Islet of Langerhans (tissue), 1 donor: ENCODE results near the gene CDKN2B-AS1.

Experiments
- FAIRE-seq: peaks from one replicate; lab custom pipeline; 2011; peaks lifted over from hg19 to GRCh38; lab: Jason Lieb, UNC

The CDKN2B-AS1 gene

DNA sequence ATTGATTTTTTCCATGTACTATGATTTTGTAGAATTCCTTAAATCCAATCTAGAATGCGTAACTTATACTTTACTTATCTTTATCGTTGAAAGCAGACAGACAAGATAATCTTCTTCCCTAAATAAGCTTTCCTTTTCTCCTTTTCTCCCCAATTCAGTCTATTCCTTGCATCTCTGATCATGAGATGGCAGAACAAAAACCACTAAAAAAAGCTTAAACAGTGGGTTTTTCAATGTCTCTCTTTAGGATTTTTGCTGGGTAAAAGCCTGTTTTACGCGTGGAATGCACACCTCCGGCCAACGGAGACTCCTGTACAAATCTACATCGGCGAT, 13.8 kb downstream of the CDKN2B-AS1 start:
- no peak for FAIRE-seq

DNA sequence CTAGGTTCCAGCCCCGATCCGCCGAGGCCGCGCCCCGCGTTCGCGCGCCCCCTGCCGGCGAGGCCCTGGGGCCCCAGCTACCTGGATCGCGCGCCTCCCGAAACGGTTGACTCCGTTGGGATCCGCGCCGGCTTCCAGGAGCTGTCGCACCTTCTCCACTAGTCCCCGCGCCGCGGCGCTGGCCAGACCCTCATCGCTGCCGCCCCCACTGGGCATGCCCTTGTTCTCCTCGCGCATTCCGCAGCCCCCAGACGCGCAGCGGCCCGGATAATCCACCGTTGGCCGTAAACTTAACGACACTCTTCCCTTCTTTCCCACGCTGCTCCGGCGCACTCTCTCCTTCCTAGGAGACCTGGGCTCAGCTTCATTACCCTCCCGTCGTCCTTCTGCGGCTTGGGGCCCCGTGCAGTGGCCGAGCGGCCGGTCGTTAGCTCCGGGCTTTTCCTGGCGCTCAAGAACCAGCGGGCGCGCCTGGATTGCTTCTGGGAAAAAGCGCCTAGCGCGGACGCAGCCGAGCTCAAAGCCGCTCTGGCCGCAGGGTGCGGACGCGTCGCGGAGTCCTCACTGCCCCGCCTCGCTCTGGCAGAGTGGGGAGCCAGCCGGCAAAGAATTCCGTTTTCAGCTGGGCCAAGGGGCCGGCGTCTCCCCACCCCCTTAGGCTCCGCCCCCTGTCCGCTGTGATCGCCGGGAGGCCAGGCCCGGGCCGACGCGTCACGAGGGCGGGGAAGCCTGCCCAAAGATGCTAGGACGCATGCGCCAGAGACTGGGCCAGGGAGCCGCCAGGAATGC, 14.3 kb downstream of the CDKN2B-AS1 start, which contains the start of gene CDKN2B:
CDKN2B (minus strand) TSS at position 589 of the 789 bp plus-strand sequence; CDS start at position 237, 352 bp downstream.
- no peak for FAIRE-seq

DNA sequence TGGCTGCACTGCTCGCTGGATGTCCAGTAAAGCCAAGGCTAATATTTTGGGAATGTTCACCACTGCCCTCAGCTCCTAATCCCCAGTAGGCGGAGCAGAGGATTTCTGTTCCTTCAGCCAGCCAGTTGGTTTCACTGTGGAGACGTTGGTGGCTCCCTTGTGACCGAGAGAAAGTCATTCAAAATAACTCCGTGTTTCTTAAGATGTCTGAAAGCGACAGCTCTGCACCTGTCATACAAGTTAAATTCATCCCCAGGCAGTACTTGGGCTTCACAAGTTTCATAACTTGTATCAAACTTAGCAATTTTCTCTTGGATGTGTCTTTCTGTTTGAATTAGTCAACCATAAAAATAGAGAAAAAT, 14.9 kb downstream of the CDKN2B-AS1 start:
- FAIRE-seq, result no peak

DNA sequence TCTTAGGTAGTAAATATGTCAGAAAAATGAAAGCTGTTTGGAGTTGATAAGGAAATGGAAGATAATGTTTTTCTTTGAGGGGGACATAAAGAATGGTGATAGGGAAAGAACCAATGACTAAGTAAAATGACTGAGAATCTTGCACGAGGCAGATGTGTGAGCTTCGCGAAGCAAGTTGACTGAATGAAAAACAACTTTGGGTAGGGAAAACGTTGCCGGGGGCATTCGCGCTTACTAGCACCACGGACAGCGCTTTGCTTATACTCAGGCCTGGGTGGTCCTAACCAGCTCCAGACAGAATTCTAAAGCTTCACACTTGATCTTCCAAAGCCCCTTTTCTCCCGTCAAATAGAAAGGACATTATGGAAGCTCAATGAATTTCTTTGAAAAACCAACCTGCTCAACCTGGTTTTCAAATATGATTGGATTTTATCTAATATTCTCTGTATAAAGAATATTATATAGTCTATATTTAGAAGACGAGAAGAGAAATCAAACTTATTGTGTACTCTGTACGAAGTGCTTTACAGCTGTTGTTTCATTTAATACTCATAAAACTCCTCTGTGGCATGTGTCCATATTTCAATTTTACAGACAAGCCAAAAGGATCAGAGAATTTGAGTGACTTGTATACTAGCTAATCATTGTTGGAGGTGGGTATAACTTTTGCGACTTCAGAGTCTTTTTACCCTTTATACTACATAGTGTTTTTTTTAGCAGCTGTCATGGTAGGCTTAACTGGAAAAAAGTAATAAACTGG, 16.5 kb downstream of the CDKN2B-AS1 start:
- FAIRE-seq, result no peak

DNA sequence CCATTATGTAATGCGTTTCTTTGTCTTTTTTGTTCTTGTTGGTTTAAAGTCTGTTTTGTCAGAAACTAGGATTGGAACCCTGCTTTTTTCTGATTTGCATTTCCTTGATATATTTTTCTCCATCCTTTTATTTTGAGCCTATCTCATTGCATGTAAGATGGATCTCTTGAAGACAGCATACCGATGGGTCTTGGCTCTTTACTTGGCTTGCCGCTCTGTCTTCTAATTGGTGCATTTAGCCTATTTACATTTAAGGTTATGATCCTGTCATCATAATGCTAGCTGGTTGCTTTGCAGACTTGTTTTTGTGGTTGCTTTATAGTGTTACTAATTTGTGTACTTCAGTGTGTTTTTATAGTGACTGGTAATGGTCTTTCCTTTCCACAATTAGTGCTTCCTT, 27.8 kb downstream of the CDKN2B-AS1 start:
- no peak for FAIRE-seq

DNA sequence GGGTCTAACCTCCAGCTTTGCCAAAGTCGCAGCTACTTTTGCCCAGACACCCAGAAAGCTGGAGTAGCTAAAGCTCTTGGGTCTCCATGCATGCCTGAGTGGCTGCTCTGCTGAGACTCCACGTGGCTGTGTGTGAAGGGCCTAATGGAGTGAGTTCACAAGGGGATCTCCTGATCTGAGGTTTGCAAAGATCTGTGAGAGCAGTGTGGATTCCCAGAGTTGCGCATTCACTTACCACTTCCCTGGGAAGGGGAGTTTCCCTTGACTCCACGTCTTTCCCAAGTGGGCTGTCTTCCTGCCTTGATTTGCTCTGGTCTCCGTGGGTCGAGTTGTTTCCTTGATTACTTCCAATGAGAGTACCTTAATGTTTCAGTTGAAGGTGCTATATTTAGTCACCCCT, 32.1 kb downstream of the CDKN2B-AS1 start:
- FAIRE-seq, result no peak

DNA sequence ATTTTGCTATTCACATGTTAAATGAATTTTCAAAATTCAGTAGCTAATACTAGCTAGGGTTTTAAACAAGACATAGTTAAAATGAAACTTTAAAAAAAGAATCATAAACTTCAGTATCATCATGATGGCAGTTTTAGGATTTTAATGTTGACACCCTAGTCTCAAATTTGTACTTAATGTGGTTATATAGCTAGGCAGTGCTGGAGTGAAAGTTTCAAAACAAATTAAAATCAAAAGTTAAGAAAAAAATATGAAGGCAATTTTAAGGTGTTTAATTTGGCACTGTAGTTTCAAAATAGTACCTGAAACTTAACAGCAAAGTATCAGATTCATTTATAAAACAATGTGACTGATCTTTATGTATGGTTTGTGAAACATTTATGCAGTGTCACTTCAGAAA, 33.8 kb downstream of the CDKN2B-AS1 start:
- FAIRE-seq, result no peak

DNA sequence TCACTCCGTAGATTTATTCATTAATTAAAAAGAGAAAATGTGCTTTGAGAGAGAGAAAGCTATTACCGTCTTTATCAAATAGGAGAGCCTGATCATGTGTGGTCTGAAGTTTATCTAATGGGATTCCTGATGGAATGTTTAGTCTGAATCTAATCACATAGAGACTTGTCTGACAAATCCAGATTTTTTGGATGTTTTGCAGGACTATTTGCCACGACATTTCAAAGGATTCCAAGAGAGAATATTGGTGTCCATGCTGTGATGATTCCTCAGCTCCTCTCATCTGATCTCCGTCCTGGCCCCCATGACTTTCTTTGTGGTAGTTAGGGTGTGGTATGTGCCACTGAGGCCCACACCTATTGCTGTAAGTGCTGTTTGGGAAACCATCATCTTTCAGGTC, 34.6 kb downstream of the CDKN2B-AS1 start:
- no peak for FAIRE-seq

DNA sequence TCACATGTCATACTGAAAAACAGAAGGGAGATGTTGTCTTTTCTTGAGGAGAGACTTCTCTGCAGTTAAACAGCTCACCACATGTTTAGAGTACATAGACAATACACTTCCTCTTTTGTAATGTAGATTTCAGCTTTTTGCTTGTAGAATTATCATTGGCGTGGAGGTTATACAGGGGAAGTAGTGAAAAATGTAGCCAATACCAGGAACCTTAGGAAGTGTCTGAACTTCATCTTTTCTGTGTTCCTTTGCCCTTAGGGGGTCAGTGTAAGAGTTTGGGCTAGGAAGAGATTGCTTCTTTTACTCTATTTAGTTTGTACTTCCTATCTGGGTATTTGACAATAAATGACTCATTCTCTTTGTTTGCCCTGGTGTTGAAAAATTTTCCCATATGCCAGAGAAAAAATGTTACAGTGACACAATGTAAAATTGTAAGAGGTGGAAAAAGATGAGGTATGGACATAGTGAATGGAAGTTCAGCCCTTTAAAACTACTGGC, 35.6 kb downstream of the CDKN2B-AS1 start:
- FAIRE-seq, result no peak

DNA sequence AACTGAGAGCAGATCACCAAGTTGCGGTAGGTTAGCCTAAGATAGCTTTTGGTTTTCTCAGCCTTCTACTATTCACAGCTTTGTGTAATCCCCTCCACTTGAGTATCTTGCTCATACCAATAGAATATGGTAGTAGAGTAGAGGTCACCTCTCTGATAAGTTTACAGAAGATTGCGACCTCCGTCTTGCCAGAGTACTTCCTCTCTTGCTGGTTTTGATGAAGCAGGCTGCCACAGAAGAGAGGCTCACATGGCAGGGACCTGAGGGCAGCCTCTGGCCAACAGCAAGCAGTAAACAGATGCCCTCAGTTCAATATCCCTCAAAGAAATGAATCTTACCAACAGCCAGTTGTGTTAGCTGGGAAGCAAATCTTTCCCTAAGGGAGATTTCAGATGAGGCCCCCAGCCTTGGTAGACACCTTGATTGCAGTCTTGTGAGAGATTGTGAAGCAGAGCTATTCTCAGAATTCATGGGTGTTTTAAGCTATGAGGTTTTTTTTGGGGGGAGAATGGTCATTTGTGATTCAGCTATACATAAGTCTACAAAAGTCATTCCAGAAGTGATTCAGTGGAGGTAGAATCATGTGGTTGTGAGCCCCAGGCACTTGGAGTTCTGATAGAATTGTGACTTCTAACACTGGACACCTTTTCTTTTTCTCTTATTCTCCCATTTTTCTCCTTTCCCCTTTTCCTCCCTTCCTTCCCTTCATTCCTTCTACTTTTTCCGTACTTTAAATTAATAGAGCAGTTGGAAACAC, 37.2 kb downstream of the CDKN2B-AS1 start:
- FAIRE-seq, result no peak

DNA sequence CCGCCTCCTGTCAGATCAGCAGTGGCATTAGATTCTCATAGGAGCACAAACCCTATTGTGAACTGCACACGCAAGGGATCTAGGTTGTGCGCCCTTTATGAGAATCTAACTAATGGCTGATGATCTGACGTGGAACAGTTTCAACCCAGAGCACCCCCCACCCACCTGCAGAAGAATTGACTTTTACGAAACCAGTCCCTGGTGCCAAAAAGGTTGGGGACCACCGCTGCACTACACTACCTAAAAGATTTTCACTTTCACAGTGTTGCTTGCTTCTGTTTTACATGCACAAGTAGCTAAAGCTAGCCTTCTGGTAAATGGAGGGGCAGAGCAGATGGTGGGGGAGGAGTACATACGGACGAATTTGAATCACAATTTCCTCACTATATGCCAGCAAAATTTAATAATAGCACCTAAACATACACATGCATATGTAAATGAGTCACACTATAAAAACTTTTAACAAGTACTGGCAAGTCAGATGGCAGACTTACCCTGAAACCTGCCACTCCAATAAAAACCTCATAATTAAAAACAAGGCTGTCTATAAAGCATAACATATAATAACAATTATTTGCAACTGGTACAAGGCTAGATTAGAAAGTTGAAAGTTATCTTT, 38.5 kb downstream of the CDKN2B-AS1 start:
- no peak for FAIRE-seq

DNA sequence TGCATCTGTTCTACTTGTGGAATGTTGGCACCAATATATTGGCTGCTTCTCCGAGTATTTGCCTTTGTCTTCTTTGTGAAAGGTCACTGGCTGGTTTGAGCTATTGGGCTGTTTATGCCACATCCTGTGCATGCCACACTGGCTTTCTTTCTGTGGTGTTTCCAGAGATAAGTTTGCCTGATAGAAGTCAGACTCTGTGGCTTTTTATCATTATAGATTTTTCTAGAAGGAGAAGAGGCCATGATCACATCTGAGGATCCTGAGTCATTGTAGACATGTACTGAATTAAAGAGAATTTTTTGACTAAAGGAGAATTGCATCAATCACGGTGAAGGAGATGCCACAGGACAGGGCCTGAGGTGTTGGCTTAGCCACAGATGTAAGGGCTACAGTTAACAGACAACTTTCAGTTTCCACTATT, 41.0 kb downstream of the CDKN2B-AS1 start:
- no peak for FAIRE-seq

DNA sequence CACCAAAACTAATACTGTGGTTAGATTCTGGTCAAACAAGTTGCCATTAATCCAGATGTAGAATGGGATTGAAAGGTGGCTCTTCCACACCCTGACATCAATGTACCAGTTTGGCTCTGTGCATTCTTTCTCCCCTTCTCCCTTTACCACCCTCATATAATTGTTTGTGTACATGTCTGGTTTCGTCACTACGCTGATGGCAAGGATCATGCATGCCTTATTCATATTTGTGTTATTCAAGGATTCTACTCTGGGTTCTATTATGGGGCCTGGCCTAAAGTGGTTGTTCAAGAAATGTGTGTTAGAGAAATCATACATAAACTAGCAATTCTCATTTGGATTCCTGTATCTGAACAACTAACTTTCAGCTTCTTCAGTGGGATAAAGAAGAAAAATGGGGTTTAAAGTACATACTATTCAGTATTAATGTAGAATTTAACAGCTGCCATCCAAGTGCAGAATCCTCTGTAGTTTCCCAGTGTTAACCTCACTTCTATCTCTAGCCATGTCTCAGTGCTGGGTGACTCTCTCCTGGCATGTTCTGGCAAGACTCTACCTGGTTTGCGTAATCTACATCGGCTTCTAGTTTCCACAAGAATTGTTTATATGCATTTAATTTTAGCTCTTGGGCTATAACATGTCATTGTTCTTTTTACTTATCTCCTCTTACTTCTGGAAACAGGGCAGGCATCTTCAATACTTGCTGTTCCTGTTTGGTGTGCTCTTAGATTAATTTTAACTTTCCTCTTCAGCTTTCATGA, 42.5 kb downstream of the CDKN2B-AS1 start:
- FAIRE-seq, result no peak

DNA sequence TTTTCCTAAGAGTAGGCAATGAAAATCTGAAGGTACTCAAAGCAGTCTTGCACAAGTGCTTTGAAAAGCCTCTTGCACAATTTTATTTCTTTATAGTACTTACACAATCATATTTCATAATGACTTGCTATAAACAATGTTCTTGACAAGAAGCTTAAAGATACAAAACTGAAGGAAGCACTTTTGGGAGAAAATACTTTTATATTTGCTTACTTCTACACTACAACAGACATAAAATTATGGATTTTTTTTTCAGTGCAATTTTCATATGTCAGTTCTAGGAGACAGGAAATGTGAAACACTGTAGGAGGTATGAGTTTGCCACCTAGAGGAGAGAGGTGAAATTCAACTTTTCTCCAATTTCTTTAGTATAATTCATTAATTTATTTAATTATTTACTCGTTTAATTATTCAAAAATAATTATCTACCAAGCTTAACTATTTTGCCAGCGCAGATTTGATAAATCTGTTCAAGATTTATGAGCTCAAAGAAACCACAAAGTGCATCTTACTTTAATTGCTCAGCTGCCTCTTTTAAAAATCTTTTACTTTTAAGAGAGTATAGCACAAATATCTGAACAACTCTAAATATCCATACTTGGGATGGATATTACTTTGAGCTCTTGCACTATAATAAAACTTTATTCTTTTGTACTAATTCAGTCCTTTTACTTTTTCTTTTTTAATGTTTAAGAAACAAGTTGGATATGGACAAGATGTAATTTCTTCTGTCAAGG, 43.5 kb downstream of the CDKN2B-AS1 start:
- FAIRE-seq, result peak; percentile 89

DNA sequence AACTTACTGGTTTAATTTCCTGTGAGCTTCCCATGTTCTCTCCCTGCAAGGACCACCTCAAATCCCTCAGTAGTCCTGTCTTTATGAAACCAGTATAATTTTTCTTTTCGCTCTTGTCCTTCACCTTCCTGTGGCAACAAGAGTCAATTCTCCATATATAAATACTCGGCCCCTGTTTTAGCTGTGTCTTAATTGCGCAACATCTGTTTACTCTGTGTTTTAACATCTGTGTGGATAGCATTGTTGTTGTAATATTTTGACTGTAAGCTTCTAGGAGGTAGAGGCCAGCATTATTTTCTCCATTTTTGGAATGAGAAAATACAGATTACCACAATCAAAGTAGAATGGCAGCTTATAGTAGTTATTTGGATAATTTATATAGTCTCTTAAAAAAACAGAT, 44.7 kb downstream of the CDKN2B-AS1 start:
- FAIRE-seq, result no peak

DNA sequence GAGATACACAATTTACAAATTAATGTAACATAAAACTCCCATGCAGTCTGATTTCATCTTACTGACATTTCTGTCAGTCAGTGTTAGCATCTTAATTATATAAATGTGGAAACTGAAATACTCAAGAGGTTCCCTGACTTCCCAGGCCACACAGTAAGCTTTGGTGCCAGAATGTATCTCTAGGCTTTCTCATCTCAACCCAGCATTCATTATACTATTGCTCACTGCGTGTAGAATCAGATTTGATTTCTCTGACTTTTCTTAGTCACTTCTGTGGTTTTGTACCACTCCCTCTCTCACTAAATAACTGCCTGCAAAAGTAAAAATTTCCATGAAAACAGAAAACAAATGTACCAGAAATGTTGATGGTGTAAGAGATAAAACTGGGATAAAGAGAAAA, 46.2 kb downstream of the CDKN2B-AS1 start:
- no peak for FAIRE-seq

DNA sequence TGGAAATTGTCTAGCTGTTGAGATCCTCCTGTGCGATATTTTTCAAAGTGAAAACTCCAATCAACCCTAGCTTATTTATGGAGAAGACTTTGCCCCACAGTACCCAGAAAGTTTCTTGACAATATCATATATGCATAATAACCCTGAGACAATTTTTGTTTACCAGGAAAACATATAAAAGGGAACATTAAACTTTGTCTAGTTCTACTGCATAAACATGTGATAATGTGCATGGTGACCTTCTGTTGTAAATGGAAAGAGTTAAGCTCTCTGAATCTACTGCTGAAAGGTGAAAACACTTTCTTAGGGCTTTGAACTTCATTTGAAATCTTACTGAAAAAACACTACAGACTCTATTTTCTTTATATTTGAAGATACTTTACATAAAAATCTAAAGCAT, 46.8 kb downstream of the CDKN2B-AS1 start:
- FAIRE-seq, result no peak

DNA sequence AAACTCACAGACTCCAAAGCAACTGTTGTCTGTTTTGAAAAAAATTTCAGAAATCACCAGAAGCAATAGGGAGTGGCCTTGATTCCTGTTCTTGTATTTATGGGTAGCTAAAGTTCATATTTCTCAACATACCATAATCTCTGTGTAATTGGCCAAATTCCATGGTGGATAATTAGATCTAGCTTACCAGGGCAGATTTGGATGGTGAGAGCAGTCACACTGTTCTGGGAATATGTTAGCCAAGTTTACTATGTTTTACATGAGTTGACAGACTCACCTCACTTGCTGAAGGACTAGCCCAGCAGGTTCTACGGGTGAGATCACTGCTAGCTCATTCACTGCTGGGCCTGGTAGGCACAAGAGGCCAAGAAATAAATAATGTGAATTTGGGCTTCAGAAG, 47.2 kb downstream of the CDKN2B-AS1 start:
- no peak for FAIRE-seq

DNA sequence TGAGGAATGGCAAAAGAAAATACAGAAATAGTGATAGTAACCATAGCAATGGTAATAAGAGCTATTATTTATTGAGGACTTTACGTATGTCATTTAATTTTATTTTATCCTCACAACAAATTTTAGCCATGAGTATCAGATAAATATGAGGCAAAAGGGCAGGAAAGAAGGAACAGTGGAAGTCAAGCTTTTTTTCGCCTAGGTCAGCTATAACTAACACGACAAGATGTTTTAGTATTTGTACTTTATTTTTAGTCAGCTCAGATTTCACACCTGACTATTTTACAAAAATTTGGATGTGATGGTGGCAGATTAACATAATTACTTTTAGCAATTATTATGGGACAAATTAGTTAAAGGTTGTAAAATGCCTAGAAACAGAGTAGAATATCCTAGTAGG, 49.3 kb downstream of the CDKN2B-AS1 start:
- FAIRE-seq, result no peak

DNA sequence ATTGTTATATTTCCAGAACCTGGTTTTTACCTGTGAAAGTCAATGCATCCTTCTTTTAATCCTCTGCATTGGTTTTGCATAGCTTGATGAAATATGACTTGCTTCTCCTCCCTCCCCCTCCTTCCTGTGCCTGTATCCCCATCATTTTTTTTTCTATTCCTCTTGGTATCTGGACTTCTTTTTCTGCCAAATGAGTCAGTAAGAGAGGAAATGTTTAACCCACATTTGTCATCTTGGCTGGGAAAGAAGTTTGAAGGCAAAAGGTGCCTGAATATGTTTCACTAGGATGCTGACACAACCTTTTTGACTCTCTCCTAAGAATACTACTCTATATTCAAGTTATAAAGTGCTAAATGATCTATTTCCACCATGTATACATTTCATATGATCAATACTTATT, 50.0 kb downstream of the CDKN2B-AS1 start:
- no peak for FAIRE-seq

DNA sequence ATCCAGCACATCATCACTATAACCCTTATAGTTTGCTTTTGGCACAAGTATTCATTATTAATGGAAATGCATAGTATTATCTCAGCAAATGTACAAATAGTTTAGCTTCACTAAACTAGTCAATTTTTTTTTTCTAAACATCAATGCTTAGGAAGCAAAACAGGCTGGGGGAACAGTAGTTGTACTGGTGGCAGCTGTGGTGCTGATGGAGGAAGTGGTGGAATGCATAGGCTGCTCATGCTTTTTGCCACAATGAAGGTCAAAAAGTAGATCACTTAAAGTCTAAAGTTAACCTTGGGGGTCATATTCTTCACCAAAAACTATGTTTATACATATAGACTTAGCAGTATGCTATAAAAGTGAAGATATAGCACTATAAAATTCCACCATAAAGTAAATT, 50.8 kb downstream of the CDKN2B-AS1 start:
- FAIRE-seq, result no peak
